ENCODE data around the gene SPG7.
"Not testable (repeated sequence)": the region's sequence is repeated elsewhere in the genome, so short reads cannot be mapped to it uniquely, and the experiment has no call there.

The SPG7 gene

GRCh38 chr16:89582614-89583196 lies 74.5 kb downstream of the SPG7 start:
- no peak for DNase-seq

- no peak for DNase-seq
These were observed 75.1 kb downstream of the SPG7 start for GRCh38 chr16:89583197-89583894.

GRCh38 chr16:89583895-89584644 lies 75.9 kb downstream of the SPG7 start:
- no peak for DNase-seq

- DNase-seq: no peak
These were observed 76.8 kb downstream of the SPG7 start for GRCh38 chr16:89584768-89585549.

- DNase-seq: no peak
These were observed 78.0 kb downstream of the SPG7 start for GRCh38 chr16:89586218-89586617.

- DNase-seq: no peak
These were observed 78.7 kb downstream of the SPG7 start for GRCh38 chr16:89586853-89587252.

- not testable (repeated sequence) for DNase-seq
These were observed 79.5 kb downstream of the SPG7 start for GRCh38 chr16:89587676-89588075.

- DNase-seq: no peak
These were observed 80.4 kb downstream of the SPG7 start for GRCh38 chr16:89588413-89589109.

- no peak for DNase-seq
These were observed 81.2 kb downstream of the SPG7 start for GRCh38 chr16:89589241-89589926.

GRCh38 chr16:89593841-89594240 lies 85.6 kb downstream of the SPG7 start:
- peak in 1 of 2 experiments; percentile 20 for DNase-seq

- DNase-seq: no peak
These were observed 87.3 kb downstream of the SPG7 start for GRCh38 chr16:89595330-89596060.

GRCh38 chr16:89596061-89596689 lies 88.0 kb downstream of the SPG7 start:
- DNase-seq: no peak

- no peak for DNase-seq
These were observed 88.9 kb downstream of the SPG7 start for GRCh38 chr16:89596957-89597649.

GRCh38 chr16:89598199-89598598 lies 90.0 kb downstream of the SPG7 start:
- no peak for DNase-seq

- DNase-seq: peak in 1 of 2 experiments; percentile 22
These were observed 91.3 kb downstream of the SPG7 start for GRCh38 chr16:89599451-89599858.

- DNase-seq: no peak
These were observed 91.7 kb downstream of the SPG7 start for GRCh38 chr16:89599902-89600301.

- no peak for DNase-seq
These were observed 92.2 kb downstream of the SPG7 start for GRCh38 chr16:89600427-89600826.

- no peak for DNase-seq
These were observed 92.8 kb downstream of the SPG7 start for GRCh38 chr16:89600956-89601355.

GRCh38 chr16:89601906-89602272 lies 93.7 kb downstream of the SPG7 start:
- no peak for DNase-seq
